GM23248 (cell line): ENCODE results near the gene MGMT. TPM values are rescaled to one million over a fixed set of nuclear protein-coding genes. Genes with fewer than 3 reads are reported as not detected.

Experiments used
- DNase-seq: peaks from one replicate; pipeline ENCODE4 v3.0.0-alpha.2; 2015
- H2AFZ ChIP-seq: fragments of 200-600 bp; sonication (generic); 2 replicates; pipeline ENCODE4 v1.6.1; 2016; ENCODE audit warnings: antibody characterized with exemption
- H3F3A ChIP-seq: fragments of 200-600 bp; sonication (generic); 2 replicates; pipeline ENCODE4 v1.6.1; 2016; ENCODE audit warnings: mild to moderate bottlenecking, antibody characterized with exemption, mixed run types; ENCODE audit not compliant: insufficient read depth
- H3K27ac ChIP-seq: fragments of 200-600 bp; sonication (generic); 2 replicates; pipeline ENCODE4 v1.5.1; 2016; ENCODE audit warnings: mild to moderate bottlenecking
- H3K27me3 ChIP-seq: fragments of 200-600 bp; sonication (generic); replicated peaks from 2 replicates; pipeline ENCODE4 v1.6.1; 2016; ENCODE audit warnings: mild to moderate bottlenecking; ENCODE audit not compliant: insufficient read depth
- H3K36me3 ChIP-seq: fragments of 200-600 bp; sonication (generic); 2 replicates; pipeline ENCODE4 v1.6.1; 2016; ENCODE audit warnings: low read depth, mild to moderate bottlenecking
- H3K4me1 ChIP-seq: fragments of 200-600 bp; sonication (generic); 2 replicates; pipeline ENCODE4 v1.6.1; 2016; ENCODE audit warnings: mild to moderate bottlenecking; ENCODE audit not compliant: insufficient read depth
- H3K4me2 ChIP-seq: fragments of 200-600 bp; sonication (generic); one replicate; pipeline ENCODE4 v1.6.1; 2016; ENCODE audit warnings: mild to moderate bottlenecking; ENCODE audit not compliant: unreplicated experiment
- H3K4me3 ChIP-seq: fragments of 200-600 bp; sonication (generic); 2 replicates; pipeline ENCODE4 v1.5.1; 2016; ENCODE audit warnings: mild to moderate bottlenecking
- H3K79me2 ChIP-seq: fragments of 200-600 bp; sonication (generic); 2 replicates; pipeline ENCODE4 v1.6.1; 2016; ENCODE audit warnings: mild to moderate bottlenecking; ENCODE audit not compliant: insufficient read depth
- H3K9ac ChIP-seq: fragments of 200-600 bp; sonication (generic); 2 replicates; pipeline ENCODE4 v1.6.1; 2016; ENCODE audit warnings: mild to moderate bottlenecking
- H3K9me2 ChIP-seq: fragments of 200-600 bp; sonication (generic); 2 replicates; pipeline ENCODE4 v1.6.1; 2016; ENCODE audit warnings: mixed run types, mild to moderate bottlenecking, moderate library complexity; ENCODE audit not compliant: insufficient read depth
- H3K9me3 ChIP-seq: fragments of 200-600 bp; sonication (generic); one replicate; pipeline ENCODE4 v1.6.1; 2017; ENCODE audit warnings: low read depth
- H4K20me1 ChIP-seq: fragments of 200-600 bp; sonication (generic); 2 replicates; pipeline ENCODE4 v1.6.0; 2016; ENCODE audit not compliant: insufficient read depth
- EZH2 ChIP-seq: fragments of 200-600 bp; sonication (generic); IDR thresholded peaks from 2 replicates; pipeline ENCODE4 v1.6.1; 2018; ENCODE audit warnings: antibody characterized with exemption, mild to moderate bottlenecking; ENCODE audit not compliant: insufficient read depth, poor library complexity, severe bottlenecking
- EZH2phosphoT487 ChIP-seq: fragments of 200-600 bp; sonication (generic); IDR thresholded peaks from 2 replicates; pipeline ENCODE4 v1.6.1; 2018; ENCODE audit warnings: antibody characterized with exemption, moderate library complexity, mild to moderate bottlenecking, low read depth; ENCODE audit not compliant: insufficient read depth
- WGBS, 2 experiments: methylation state at CpG; one replicate each; pipeline ENCODE4 v1.1.6; 2015 to 2017; ENCODE audit warnings: low lambda C conversion rate in 2 of 2, low coverage in 1 of 2; ENCODE audit errors: missing lambda C conversion rate in 2 of 2; 5-methylcytosine and 5-hydroxymethylcytosine counted together
- in situ Hi-C: fragments of 300-500 bp; cut with MboI; formaldehyde crosslinking; loops from 2 replicates; pipeline ENCODE4 v1.15.0; 2020
- polyA plus RNA-seq: library from polyadenylated mRNA; unstranded; fragments of >200 nt; fragmentation: Nextera tagmentation; extraction: Ambion mirVana; gene quantifications from 2 replicates; pipeline ENCODE4 v1.2.1, GENCODE V29; 2016
- total RNA-seq: library from RNA; depleted of rRNA; stranded (reverse); fragments of >200 nt; shearing (Covaris generic); gene quantifications from 2 replicates; pipeline ENCODE4 v1.2.3, GENCODE V29; 2014

The MGMT gene
- total and polyA plus RNA-seq, 2 experiments from 2014 or later, result 28.5 to 35.1 TPM

DNA sequence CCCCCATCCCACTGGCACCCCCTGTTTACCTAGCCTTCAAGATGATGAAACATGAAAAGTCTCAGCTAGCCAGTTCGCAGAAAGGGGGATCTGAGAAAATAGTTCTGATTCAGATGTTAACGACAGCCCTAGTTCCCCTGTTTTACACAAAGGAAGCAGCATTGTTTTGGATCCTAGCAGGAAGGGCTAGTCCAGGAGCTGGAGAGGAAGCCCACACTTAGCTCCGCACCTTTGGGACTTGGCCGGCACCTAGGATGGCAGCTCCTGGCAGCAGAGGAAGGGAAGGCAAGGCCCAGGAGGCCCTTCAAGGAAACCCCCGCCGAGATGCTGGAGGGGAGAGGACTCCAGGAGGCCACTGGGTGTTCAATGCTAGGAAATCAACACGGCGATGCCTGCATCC lies 29.0 kb upstream of the MGMT start:
- no peaks in the 10 kb centered on the region for H3K9me3 ChIP-seq
- no peak overlapping the region for H3K4me3 ChIP-seq
- H3F3A ChIP-seq, result no peaks in the 10 kb centered on the region
- TF ChIP-seq EZH2 (no peak), EZH2phosphoT487 (no peak)
- no peaks in the 10 kb centered on the region for H3K27me3 ChIP-seq
- 48 to 49% methylated on average over 8 of the region's 8 CpGs for WGBS, 2 experiments
- no peaks in the 10 kb centered on the region for H4K20me1 ChIP-seq
- no peak overlapping the region for H3K4me2 ChIP-seq
- no peaks in the 10 kb centered on the region for H3K9me2 ChIP-seq
- DNase-seq, result no peak
- in situ Hi-C loops, result no loop called here
- no peak overlapping the region for H3K27ac ChIP-seq
- no peak overlapping the region for H3K9ac ChIP-seq
- no peaks in the 10 kb centered on the region for H3K4me1 ChIP-seq
- H3K36me3 ChIP-seq, result no peaks in the 10 kb centered on the region
- no peak overlapping the region for H2AFZ ChIP-seq
- H3K79me2 ChIP-seq, result no peaks in the 10 kb centered on the region

DNA sequence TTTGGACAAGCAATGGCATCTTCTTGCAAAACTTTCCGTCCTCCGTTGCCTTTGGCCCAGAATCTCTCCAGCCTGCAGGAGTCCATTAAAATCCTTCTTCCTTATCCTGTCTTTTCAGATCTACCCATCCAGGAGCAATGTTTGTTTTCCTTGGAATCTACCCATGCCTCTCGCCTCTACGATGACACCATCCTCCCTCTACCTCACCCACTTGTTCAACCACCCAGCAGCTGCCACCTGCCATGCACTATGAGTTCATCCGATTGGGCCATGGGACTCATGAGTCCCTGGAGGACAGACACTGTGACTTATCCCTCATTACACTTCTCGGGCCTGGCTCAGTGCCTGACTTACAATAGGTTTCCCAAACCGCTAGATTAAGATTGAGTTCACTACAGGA lies 26.8 kb upstream of the MGMT start:
- no peak for TF ChIP-seq EZH2
- TF ChIP-seq EZH2phosphoT487, result no peak
- H2AFZ ChIP-seq, result no peak overlapping the region
- H3K27me3 ChIP-seq, result no peaks in the 10 kb centered on the region
- H3K9me2 ChIP-seq, result no peaks in the 10 kb centered on the region
- no peaks in the 10 kb centered on the region for H3K9me3 ChIP-seq
- 45 to 52% methylated on average over 7 of the region's 7 CpGs for WGBS, 2 experiments
- no peaks in the 10 kb centered on the region for H3F3A ChIP-seq
- H3K9ac ChIP-seq, result no peak overlapping the region
- no peak for DNase-seq
- in situ Hi-C loops, result no loop called here
- no peak overlapping the region for H3K4me3 ChIP-seq
- H3K79me2 ChIP-seq, result no peaks in the 10 kb centered on the region
- H3K27ac ChIP-seq, result no peak overlapping the region
- no peaks in the 10 kb centered on the region for H4K20me1 ChIP-seq
- no peaks in the 10 kb centered on the region for H3K4me1 ChIP-seq
- H3K36me3 ChIP-seq, result no peaks in the 10 kb centered on the region
- no peak overlapping the region for H3K4me2 ChIP-seq

DNA sequence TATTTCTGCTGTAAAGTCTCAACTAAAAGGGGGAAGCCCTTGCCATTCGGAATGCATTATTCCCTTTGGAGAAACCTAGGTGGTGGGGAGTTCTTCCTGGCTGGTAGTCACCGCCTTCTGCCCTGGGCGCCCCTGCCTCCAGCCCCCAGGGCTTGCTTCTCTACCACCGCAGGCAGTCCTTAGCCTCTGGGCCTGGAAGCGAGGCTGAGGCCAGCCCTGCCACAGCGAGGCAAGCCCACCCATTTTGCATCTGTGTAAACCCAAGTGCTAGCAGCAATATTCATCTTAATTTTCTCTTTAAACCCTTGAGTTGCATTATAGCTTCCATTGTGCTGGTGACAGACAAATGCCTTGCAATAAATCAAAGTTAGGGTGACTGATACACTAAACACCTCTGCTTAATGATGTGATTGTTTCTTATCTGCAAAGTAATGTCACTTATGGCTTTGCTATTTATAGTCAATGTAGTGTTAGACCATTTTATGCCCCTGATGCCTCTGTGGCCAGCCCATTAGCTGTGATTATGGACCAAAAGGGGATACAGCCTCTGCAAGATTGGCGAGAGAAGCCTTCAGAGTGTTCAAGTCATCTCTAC lies 26.2 kb upstream of the MGMT start:
- Histone ChIP-seq H3K79me2 (no peaks in the 10 kb centered on the region), H3F3A (no peaks in the 10 kb centered on the region), H3K27ac (no peak overlapping the region), H3K9me3 (no peaks in the 10 kb centered on the region), H3K4me2 (no peak overlapping the region), H3K9ac (no peak overlapping the region), H3K4me1 (no peaks in the 10 kb centered on the region), H3K4me3 (no peak overlapping the region), H3K36me3 (no peaks in the 10 kb centered on the region), H2AFZ (no peak overlapping the region), H4K20me1 (no peaks in the 10 kb centered on the region), H3K27me3 (no peaks in the 10 kb centered on the region), H3K9me2 (no peaks in the 10 kb centered on the region)
- in situ Hi-C loops, result no loop called here
- TF ChIP-seq EZH2, result no peak
- TF ChIP-seq EZH2phosphoT487, result no peak
- no peak for DNase-seq
- 51 to 54% methylated on average over 7 of the region's 7 CpGs for WGBS, 2 experiments

DNA sequence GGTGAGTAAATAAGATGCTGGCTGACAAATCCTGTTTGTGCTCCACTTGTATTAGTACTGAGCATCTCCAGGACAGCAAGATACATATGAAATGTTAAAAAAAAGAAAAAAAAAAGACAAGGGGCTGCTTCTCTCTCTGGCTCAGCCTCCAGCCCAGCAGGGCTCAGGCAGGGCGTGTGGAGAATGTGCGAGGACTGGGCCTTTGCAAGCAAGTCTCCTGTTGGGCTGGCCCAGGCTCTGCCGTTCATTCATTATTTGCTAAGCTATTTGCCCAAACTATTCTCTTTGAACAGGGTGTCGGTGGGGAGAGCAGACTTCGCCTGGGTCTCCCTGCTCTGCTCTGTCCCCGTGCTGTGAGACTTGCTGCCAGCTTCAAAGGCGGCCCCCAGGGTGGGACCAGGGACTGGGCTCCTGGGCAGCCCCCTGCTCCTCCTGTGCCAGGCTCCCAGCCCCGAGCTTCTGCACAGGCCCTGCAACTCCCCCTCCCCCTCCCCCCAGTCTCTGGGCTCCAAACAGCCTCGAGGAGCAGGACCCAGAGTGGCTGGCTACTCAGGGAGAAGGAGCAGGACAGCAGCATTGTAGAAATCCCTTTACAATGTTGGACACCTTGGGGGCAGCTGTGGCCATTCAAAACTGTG lies 25.6 kb upstream of the MGMT start:
- no peak for TF ChIP-seq EZH2
- in situ Hi-C loops, result no loop called here

More for the DNA sequence above, 25.6 kb upstream of the MGMT start:
- no peak overlapping the region for H3K4me2 ChIP-seq
- H3K9me3 ChIP-seq, result no peaks in the 10 kb centered on the region
- H3K9me2 ChIP-seq, result no peaks in the 10 kb centered on the region
- H3F3A ChIP-seq, result no peaks in the 10 kb centered on the region
- H3K79me2 ChIP-seq, result no peaks in the 10 kb centered on the region
- no peaks in the 10 kb centered on the region for H3K4me1 ChIP-seq
- 36 to 47% methylated on average over 8 to 9 of the region's 9 CpGs for WGBS, 2 experiments
- H3K4me3 ChIP-seq, result no peak overlapping the region
- no peaks in the 10 kb centered on the region for H3K27me3 ChIP-seq
- no peak for DNase-seq
- no peaks in the 10 kb centered on the region for H3K36me3 ChIP-seq
- H4K20me1 ChIP-seq, result no peaks in the 10 kb centered on the region
- H3K9ac ChIP-seq, result no peak overlapping the region
- H3K27ac ChIP-seq, result no peak overlapping the region
- H2AFZ ChIP-seq, result no peak overlapping the region
